Stimulated activated CD8-positive, alpha-beta memory T cell treated with anti-CD3 and anti-CD28 coated beads, Interleukin-12 subunit alpha, Interleukin-12 subunit beta, amount 100 ng/mL, for 24 hours (primary cell): ENCODE data around the gene EDN2.

Experiments
- DNase-seq: peaks from one replicate; pipeline ENCODE4 v3.0.0-alpha.2; 2020; ENCODE audit errors: extremely low read depth

EDN2 gene

DNA sequence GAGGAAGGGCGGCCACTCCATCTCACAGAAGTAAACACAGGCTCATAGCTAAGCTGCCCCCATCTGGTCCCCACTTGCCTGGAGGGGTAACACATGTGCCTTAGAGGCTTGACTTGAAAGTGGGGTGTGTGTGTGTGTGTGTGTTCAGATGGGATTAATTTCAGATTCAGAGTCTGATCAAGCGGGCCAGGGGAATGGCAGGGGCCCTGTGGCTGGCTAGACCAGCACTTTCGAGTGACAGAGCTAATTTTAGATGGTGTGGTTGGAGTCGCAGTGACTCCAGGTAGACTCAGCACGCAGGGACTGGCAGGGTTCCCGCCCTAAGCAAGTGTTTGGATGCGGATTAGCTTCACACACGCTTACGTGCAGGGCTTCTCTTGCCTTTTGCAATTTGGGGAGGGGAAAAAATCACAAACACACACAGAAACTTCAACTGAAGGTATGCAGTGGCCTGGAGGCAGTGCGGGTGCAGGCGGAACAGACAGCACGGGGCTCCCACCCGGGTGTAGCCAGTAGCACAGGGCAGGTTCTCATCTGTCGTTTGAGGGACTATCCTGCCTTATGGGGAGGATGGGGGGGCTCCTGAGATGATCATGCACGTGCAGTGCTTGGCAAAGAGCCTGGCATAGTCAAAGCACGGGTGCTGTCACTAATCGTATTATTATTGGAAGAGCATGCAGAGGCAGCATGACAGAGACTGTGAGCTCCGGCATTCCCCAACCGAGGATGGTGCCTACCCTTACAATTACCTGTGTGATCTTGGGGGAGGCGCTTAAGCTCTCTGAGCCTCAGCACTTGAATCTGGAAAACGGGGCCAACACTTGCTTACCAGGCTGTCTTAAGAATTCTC, 1.3 kb downstream of the EDN2 start:
- no peak for DNase-seq

DNA sequence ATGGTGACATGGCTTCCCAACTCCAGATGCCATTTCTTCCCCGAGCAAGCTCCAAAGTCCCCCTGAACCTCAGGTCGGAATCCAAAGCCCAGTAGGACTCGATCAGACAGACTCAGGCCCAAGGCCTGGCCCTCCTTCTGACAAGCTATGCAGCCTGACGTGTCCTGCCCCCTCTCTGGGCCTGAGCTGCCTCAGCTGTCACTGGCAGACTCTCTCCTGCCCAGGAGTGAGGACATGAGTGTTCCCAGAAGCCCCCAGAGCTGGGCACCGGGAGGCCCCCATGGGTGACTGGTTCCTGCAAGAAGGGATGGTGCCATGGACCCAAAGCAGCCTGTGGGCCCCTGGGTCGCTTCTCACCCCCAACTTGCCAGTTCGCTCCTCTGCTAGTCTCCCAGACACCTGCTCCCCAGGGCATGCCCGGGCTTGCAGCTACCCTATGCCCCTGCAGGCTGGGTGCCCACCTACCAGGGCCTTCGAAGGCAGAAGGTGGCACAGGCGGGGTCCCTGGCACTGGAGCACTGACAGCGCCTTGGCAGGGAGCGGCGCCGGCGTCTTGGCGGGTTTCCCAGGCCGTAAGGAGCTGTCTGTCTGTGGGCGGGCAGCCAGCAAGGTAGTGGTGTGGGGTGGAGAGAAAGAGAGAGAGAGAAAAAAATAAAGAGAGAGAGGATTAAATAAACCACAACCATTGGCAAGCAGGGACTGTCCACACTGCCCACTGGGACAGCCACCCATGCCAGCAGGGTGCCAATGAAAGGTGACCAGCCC, 2.3 kb downstream of the EDN2 start:
- no peak for DNase-seq

DNA sequence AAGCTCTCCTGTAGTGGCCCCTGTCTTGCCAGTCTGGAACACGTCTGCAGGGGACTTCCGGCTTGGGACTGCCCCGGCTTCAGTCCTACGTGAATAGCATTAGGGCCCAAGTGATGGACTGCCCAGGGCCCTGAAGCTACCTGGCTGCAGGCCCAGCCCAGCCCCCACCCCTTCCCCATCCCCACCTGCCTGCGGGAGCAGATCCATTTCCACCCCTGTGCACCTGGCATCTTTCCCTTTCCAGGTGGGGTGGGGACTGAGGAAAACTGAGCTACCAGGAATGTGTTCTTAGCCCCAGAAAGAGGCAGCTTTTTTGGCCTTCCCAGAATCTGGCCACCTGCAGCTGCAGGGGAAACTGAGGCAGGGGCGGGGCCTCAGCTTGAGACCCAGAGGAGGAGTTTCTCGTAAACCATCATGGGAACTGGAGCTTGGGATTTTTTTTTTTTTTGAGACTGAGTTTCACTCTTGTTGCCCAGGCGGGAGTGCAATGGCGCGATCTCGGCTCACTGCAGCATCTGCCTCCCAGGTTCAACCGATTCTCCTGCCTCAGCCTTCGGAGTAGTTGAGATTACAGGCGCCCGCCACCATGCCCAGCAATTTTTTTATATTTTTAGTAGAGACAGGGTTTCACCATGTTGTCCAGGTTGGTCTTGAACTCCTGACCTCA, 3.2 kb downstream of the EDN2 start:
- no peak for DNase-seq

DNA sequence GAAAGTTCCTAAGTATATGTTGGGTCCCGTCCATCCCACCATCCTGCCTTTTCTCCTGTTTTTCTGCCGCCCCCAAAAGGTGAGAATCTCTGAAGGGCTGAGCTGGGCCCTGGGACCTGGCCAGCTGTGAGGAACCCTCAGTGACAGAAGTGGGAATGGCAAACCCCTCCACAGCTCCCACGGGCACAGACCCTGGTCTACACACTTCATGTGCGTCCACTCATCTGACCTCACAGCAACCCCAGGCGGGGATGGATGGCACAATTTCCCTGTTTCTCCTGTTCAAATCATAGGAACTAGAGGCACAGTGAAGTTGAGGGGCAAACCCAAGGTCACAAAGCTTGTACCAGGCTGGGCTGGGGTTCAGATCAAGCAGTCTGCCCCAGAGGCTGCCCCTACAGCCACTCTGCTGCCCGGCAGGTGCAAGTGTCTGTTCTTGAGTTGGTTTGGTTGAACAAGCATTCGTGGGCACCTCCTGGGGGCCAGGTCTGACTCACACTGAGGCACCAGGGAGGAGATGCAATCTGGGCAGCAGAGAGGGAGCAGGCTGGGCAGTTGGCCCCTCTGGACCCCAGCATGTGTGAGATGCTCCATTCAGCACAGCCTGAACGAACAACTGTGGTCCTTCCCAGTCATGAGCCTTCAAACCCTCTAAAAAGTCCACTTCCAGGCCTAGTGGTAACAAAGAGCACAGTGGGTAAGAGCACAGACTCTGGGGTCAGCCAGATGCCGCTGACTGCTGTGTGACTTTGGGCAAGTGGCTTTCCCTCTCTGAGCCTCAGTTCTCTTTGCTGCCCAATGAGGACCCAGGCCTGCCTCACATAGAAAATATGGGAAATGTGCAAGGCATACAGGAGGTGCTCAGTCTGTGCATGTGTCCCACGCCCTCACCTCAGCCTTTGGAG, 4.0 kb downstream of the EDN2 start:
- no peak for DNase-seq

DNA sequence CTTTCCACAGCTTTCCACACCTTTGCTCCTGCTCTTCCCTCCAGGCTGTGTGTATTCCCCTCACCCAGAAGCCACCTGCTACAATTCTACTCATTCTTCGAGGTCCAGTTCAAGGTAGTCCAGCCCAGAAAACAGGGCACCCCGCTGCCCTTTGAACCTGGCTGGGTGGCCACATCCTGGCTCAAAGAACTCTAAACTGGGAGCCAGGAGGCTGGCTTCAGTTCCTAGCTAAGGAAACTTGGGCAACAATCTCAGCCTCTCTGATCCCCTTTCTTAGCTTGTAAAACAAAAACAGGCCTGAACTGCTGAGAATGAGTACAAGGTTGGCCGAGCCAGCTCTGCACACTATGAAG, 4.7 kb downstream of the EDN2 start:
- DNase-seq: no peak

DNA sequence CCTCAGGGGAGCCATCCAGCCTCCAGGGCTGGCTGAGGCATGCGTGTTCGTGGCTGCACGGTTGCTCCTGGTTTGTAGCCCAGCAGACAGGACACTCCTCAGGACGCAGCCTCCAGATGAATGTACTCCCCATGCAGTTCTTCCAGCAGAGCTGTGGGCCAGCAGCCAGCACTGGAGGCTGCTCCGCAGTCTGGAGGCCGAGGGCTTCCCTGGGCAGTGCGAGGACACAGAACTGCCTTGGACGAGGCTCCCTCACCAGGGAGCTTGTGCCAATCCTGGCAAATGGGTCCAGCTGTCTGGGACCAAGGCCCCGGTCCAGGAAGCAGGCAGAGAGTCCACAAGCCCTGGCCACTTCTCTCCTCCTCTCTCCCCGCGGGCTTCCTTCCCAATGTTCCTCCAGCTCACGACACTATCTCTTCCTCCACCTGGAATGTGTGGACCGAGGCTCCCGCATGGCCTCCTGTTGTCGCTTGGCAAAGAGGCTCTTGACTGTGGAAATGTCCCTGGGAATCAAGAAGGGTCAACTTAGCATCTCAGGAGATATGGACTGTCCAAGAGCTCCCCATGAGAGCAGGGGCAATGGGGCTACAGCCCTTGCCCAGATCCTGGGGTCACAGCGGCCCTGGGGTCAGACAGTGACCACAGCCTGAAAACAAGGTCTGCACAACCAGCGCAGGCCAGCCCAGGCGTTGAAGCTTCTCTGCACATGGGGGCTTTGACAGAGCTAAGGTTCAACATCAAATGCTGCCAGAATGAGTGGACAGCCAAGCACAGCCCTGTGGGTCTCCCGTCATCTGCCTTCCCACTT, 5.3 kb downstream of the EDN2 start:
- DNase-seq: no peak

DNA sequence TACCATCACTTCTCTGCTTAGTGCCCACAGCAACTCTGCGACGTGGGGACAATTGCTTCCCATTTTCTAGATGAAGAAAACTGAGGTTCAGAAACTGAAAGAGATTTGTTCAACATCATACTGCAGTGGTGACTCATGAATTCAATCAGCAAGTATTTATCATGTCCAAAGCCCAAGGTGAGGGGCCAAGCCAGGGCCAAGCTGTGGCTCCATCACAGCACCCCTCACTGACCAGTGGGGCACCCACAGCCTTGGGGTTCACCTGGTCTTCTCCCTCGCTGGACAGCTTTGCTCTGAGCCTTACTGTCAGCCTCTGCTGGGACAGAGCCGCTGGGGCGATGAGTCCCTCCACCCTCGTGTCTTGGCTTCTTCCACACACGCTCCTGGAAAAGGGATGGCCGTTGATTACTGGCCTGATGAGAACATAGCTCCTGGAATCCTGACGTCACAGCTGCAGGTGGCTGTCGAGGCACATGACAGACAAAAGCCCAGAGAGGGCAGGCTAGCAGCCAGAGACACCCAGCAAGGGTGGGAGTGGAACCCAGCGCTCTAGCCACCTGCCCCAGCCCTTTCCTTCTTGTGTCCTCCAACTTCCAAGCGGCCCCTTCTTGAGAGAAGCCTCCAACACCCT, 6.2 kb downstream of the EDN2 start:
- DNase-seq: no peak

DNA sequence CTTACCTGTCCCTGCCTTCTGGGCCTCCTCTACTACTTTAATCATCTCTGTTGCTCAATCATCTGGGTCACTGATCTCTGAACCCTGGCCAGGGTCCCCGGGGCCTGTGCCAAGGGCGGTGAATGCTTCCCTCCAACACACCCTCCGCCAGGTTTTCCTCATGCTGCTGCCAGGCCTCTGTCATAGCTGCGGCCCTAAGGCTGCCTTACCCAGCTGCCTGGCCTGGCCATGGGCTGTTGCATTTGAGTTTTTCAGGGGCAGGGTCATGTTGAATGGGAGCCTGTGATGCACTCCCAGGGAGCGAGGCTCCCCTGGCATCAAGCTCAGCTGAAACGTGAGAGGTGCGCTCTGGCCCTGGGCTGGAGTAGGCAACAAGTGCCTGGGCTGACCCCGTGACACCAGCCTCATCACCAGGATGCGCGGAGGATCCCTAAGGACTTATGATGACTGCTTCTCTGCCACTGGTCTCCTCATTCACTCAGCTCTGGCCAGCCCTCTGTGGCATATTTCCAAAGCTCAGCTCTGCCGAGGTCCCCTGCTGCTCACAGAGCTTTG, 7.6 kb downstream of the EDN2 start:
- DNase-seq: no peak

DNA sequence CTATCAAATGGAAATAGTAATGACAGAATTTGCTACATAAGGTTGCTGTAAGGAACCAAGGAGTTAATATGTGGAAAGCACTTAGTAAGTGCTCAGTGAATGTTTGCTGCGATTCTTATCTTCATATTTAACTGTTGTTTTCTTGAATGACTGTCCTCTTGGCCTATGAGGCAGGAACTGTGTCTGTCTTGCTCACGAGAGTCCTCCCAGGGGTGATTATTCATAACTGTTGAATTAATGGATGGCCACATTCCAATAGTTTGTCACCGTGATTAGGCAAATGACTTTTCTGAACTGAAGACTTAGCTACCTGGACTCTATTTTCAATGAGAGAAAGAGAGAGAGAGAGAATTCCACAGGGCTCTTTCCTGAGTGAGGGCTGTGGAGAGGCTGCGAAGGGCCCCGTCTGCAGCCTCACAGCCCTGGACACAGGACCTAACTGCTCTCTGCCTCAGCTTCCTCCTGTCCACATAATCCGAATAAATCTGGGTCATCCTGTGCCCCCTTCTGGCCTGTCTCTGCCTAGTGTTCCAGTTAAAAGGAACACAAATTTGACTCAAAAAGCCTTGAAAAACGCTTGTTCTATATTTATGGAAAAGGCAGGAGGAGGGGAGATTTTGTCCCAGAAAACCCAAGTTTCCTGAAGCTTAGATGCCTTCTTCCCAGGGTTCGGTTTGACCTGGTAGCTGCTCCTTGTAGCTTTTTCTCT, 8.5 kb downstream of the EDN2 start:
- DNase-seq: no peak

DNA sequence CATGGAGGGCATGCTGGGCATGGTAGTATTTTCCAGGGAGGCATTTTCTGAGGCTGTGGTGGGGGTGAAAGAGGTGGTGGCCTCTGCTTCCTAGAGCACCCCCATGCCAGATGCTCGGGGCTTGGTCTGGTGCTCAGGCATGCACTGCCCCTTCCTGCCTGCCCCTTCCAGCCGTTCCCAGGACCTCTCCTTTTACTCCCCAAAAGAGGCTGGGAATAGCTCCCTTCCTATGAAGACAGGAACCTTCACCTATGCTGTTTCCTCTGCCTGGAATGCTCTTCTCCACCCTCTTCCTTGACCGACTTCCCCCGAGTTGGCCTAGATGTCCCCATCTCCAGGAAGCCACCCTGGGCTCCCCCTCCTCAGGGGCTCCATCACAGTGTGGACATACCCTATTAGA, 9.1 kb downstream of the EDN2 start:
- DNase-seq: no peak

DNA sequence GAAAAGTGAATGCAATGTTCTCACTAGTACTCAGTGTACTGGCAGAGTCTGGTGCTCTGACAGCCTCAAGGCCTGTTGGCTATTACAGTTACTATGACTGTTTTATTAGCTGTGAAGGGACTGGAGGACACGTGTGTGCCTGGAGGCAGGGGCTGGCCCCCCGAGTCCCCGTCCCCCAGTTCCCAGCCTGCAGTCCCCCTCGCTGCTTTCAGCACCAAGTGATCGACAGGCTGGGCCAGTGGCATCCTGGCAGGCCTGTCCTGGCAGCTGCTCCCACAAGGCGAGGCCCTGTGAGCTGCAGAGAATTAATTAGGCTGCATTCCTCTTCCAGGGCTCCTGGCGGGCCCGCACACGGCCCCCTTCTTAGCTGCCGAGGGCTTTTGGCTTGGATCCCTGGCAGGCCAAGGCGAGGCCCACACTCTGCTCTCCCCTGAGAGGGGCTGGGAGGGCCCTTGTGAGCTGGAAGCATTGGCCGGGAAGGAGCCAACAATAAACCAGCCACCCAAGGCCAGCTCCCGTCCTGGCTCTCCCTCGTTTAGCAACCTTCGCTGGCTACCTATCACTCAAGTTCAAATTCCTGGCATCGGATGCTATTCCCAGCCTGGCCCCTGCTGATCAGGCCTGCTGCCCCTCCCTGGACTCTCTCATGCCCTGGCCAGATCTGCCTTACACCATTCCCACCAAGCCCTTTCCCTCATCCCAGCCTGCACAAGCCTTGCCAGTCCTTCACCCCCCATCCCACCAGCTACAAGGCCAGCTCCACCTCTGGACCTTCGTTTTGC, 9.8 kb downstream of the EDN2 start:
- DNase-seq: no peak

DNA sequence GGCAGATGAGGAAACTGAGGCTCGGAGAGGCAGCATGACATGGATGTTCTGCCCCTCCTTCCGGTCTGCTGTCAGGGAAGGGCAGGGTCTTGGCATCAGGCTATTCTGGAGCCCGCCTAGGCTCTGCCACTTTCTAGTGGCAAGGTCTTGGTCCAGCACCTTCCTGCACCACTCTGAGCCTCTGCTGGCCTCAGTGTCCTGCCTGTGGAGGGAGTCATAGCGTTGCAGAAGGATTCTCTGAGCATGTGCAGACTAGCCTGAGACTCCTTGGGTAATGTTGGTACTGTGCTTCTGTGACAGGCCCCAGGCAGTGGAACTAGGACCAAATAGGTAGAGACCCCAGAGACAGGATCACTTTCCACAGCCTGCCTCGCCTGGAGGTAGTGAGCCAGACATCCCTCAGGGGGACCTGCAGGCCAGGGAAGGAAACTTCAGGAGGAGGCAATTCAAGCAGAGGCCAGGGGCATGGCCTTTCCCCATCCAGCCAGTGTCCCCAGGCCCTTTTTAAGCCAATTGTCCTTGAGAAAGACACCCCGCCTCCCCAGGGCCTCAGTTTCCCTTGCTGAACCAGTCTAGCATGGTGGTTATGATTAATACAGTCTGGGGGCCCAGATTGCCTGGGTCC, 10.6 kb downstream of the EDN2 start:
- no peak for DNase-seq

DNA sequence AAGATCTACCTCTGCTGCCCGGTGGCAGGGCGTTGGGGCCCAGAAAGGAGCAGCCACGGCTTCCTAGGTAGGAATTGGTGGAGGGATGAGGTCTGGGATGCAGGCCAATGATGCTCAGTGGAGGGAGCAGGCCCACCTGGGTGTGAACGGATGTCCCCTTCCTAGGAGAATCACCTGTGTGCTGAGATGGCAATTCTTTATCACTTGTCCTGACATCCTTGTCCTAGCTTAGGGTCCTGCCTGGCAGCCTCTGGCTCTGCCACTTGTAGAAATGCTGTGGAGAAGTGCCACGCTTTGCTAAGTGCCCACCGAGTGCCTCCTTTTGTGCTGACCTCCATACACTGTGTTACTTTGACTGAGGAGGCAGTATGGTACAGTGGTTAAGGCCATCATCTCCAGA, 12.8 kb downstream of the EDN2 start:
- no peak for DNase-seq

DNA sequence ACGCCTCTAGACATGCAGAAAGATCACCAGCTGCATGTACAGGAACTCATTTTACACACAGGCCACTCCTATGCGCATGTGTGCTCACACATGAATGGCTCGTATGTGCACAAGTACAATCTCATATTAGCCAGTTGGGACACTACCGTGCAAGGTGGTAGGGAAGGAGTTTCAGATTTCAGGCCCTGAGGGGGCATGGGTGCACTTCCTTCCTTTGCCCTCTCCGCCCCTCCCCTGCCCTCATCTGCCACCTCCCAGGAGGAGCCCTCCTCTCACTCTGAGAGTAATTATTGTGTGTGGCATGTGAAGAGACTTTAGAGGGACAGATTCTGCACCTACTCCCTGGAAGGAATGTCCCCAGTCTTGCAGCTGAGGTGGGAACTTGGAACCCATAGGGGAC, 14.8 kb downstream of the EDN2 start:
- no peak for DNase-seq

DNA sequence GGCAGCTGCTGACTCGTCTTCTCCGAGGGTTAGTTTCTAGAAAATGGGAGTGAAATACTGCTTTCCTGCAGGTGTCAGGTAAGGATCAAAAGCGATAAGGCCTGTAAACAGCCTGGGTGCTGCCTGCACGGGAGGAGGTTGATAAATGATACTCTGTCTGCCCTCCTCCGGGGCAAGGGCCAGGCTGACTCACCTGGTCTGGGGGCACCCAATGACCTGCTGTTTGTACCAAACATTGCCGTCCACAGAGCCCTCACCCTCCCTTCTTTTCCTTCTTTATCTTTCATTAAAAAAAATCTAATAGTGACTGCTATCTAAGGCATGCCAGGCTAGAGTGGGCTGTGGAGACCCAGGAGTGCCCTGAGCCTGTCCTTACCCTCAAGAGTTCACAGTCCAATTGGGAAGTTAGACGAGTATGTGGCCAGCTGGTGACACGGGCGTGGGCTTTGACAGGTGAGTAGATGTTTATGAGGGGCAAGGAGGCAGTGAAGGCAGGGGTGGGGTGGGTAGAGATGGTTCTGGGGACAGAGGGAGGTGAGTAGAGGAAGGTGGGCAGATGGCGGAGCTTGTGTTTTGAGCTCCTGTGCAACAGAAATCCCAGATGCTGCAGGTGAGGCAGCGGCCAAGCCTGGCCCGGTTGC, 16.2 kb downstream of the EDN2 start:
- DNase-seq: no peak

DNA sequence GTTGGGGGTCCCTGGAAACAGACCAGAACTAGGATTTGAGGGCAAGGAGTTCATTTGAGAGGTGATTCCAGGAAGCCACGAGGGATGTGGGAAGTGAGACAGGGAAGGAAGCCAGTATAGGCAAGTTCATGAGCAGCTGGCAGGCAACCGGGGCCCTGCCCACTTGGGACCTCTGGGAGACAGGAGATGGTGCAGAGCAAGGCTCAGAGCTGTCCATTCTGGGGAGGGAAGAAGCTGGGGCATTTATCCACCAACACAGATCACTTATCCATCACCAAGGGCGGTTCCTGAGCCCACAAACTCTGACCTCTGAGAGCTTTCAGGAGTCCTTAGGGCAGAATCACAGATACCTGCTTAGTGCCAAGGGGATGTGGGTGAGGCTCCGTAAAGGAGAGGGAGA, 16.8 kb downstream of the EDN2 start:
- no peak for DNase-seq

DNA sequence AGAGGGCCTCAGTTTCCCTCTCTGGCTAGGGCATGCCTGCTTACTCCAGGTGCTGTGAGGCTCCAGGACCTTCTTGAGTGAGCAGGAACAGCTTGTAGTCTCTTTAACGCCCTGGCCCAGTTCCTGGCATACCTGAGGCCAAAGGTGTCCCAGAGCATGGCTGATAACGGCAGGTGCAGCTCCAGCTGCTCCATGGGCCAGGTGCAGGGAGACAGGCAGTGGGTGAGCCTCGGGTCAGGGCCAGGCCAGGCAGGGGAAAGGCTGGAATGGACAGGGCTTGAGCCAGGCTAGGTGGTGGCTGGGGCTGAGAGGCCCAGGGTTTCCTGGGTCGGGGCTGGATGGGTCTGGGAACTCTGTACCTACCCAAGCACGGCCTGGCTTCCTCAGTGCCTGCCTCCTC, 18.3 kb downstream of the EDN2 start:
- DNase-seq: no peak

DNA sequence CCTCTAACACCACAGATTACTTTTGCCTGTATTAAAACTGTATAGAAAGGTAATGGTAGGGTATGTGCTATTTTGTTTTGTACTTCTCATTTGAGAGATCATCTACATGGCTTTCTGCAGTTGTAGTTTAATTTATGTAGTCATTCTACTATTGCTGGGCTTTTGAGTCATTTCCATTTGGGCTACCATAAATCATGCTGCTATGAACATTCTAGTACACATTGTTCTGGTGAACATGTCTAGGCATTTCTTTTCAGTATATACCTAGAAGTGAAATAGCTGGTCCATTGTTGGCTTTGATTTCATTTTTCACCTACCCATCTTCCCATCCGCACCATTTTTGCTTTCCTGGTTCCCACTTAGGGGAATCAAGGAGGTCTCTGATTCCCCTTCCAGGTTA, 18.7 kb downstream of the EDN2 start:
- DNase-seq: no peak
